Body of pancreas (tissue), 4 donors: ENCODE results near the gene SKI. TPM values are rescaled to one million over a fixed set of nuclear protein-coding genes. Genes with fewer than 3 reads are reported as not detected.

Experiments used
- ATAC-seq: fragments of 150-250 bp; one replicate; pipeline ENCODE4 v1.9.1; 2016
- DNase-seq, 4 donors: peaks; one replicate each; pipeline ENCODE4 v3.0.0-alpha.2; 2019
- H3K27ac ChIP-seq, 4 donors: fragments of 200-600 bp; sonication (generic); 1 replicate in 3 of 4; 2 replicates in 1 of 4; pipeline versions ENCODE4 v1.5.1 to v1.6.1; 2016 to 2019; ENCODE audit warnings: mild to moderate bottlenecking in 1 of 4, mixed read lengths in 1 of 4, moderate library complexity in 1 of 4
- H3K27me3 ChIP-seq, 2 donors: fragments of 200-600 bp; sonication (generic); one replicate each; pipeline ENCODE4 v1.6.0; 2016; ENCODE audit warnings: mild to moderate bottlenecking in 1 of 2
- H3K36me3 ChIP-seq, 2 donors: fragments of 200-600 bp; sonication (generic); replicated peaks in 1 of 2; 2 replicates each; pipeline ENCODE4 v1.5.1; 2016; ENCODE audit warnings: low read depth in 2 of 2; ENCODE audit not compliant: insufficient read depth in 1 of 2
- H3K4me1 ChIP-seq: fragments of 200-600 bp; sonication (generic); one replicate; pipeline ENCODE4 v1.6.0; 2016
- H3K4me3 ChIP-seq, 2 donors: fragments of 200-600 bp; sonication (generic); 1 replicate in 1 of 2; 2 replicates in 1 of 2; pipeline ENCODE4 v1.5.1; 2016 to 2019
- H3K9me3 ChIP-seq, 3 donors: fragments of 200-600 bp; sonication (generic); 1 replicate in 2 of 3; 2 replicates in 1 of 3; pipeline ENCODE4 v1.5.1; 2016
- CTCF ChIP-seq, 7 experiments: fragments of 450-650 bp in 4 of 7; fragments of 200-600 bp in 3 of 7; sonication (generic) in 3 of 7; IDR thresholded peaks; one replicate each; pipeline ENCODE4 v1.5.1; 2016 to 2019; ENCODE audit warnings: antibody characterized with exemption in 7 of 7
- POLR2A ChIP-seq, 3 donors: fragments of 450-650 bp; IDR thresholded peaks; one replicate each; pipeline ENCODE4 v1.6.1; 2016; ENCODE audit warnings: antibody characterized with exemption in 3 of 3, mild to moderate bottlenecking in 2 of 3
- WGBS, 2 donors: methylation state at CpG; one replicate each; pipeline ENCODE4 v1.1.5; 2017; 5-methylcytosine and 5-hydroxymethylcytosine counted together
- intact Hi-C: fragments of 100-400 bp; cut with DNase I; formaldehyde crosslinking; loops from one replicate; pipeline ENCODE4 v1.15.1; 2023
- total RNA-seq, 2 donors: library from RNA; depleted of rRNA; stranded (reverse); fragments of >200 nt; gene quantifications; one replicate each; pipeline ENCODE4 v1.1.0, GENCODE V29; 2016

The SKI gene
- total RNA-seq, 2 donors from 2014 or later: 15.8 to 33.0 TPM

GRCh38 chr1:2354511-2355372, 126.6 kb downstream of the SKI start:
- Histone ChIP-seq H3K9me3 (no peaks in the 10 kb centered on the region), H3K27me3 (no peaks in the 10 kb centered on the region), H3K27ac (no peak overlapping the region), H3K4me3 (no peak overlapping the region), H3K4me1 (no peaks in the 10 kb centered on the region), H3K36me3 (no peaks in the 10 kb centered on the region)
- no peak for ATAC-seq
- TF ChIP-seq CTCF (IDR thresholded peaks at IDR 0.05) (no peak), POLR2A (IDR thresholded peaks at IDR 0.05) (no peak)
- no peak for DNase-seq
- 87 to 89% methylated on average over 15 to 36 of the region's 38 CpGs for WGBS, 2 donors
- intact Hi-C loops: no loop called here

DNA sequence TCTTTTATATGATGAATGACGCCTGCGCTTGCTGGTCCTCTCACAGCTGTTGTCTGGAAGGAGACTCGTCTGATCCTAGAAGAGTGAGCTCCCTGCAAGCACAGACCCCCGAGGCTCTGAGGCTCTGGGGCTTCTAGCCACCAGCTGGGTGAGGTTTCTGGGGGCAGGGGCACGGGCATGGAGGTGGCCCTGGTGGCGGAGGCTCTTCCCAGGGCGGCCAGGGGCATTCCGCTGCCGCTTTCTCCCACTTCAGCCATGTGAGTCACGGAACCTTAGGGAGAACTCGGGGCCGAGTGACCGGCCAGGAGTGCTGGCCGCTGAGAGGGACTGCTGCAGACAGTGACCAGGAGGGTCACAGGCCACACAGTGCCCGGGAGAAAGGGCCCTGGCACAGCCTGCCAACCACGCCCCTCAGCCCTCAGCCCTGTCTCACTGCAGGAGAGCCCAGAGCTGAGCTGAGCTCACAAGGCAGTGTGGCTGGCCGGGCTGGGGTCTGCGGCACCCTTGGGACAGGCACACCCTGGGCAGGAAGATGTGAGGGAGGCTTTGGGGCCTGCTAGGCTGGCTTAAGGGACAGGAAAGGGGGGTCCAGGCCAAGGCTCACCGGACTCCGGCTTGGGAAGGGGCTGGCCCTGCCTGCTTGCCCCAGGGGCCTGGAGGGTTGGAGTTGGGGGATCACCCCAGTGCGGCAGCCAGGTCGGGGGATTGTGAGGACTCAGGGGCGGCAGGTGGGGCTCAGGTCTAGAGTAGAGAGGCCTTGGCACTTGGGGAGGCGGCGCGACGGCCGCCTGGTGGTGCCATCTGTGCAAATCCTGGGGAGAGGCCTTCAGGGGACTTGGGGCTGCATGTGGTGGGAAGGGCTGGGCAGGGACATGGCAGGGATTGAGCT, 127.5 kb downstream of the SKI start:
- H3K27me3 ChIP-seq: no peaks in the 10 kb centered on the region
- intact Hi-C loops: no loop called here
- 77 to 83% methylated on average over 10 to 21 of the region's 28 CpGs for WGBS, 2 donors
- ATAC-seq: no peak
- H3K27ac ChIP-seq: no peak overlapping the region
- no peaks in the 10 kb centered on the region for H3K4me1 ChIP-seq
- H3K4me3 ChIP-seq: no peak overlapping the region
- H3K9me3 ChIP-seq: no peaks in the 10 kb centered on the region
- no peaks in the 10 kb centered on the region for H3K36me3 ChIP-seq
- no peak for DNase-seq
- TF ChIP-seq CTCF (IDR thresholded peaks at IDR 0.05) (no peak), POLR2A (IDR thresholded peaks at IDR 0.05) (no peak)

DNA sequence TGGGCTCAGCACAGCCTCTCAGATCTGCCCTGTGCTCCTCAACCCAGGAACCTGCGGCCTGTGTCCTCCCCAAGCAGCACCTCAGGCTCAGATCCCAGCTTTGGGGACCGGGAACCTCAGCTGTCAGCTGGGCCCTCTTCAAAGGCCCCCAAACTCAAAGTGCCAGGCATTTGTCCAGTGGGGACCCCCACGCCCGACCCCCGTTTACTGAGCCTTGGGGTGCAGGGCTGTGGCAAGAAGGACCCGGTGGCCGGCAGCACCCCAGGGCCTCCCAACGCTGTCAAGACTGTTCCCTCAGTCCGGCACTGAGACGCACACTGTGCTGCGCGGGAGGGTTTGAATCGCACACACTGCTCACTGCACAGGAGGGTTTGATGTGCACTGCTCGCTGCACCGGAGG, 128.3 kb downstream of the SKI start:
- intact Hi-C loops: no loop called here
- TF ChIP-seq POLR2A (IDR thresholded peaks at IDR 0.05): no peak
- no peak for TF ChIP-seq CTCF (IDR thresholded peaks at IDR 0.05)
- 72 to 73% methylated on average over 8 to 15 of the region's 15 CpGs for WGBS, 2 donors

DNA sequence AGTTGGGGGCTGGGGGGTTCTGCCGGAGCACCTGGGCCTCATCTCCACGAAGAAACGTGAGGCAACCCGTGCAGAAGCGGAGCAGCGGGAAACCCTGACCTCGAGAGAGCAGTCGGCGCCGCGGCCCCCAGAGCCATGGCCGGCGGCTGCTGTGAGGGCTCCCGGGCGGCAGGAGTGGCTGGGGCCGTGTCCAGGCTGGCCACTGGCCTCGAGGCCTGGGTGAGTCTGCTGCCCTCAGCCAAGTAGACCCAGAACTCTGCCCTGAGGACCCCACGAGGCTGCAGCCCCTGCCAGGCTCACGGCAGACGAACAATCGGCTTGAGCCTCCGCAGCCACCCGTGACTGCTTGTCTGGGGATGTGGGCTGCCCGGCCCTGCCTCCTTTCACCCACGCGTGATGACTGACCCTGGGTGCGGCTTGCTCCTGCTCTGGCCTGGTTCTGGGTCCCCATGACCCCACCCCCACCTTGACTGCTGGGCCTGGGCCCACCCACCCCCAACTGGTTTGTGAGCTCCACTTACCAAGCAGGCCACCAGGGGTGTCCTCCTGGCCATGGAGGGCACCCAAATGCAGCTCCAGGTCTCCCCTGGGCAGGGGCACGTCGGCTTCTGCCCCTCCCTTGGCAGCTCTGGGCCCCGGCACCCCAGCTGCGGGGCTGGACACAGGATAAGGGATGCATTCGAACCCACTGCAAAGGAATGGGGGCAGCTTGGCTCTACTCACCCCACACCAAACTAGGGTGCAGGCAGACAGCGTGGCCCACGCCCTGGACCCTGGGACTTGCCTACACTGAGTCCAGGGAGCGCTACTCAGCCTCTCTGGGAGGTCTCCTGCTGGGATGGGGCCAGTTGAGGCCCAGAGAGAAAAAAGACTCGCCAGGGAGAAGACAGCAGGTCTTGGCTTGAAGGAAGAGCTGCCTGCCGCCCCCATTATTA, 129.1 kb downstream of the SKI start:
- Histone ChIP-seq H3K36me3 (no peaks in the 10 kb centered on the region), H3K4me1 (no peaks in the 10 kb centered on the region), H3K27ac (no peak overlapping the region), H3K4me3 (no peak overlapping the region), H3K27me3 (no peaks in the 10 kb centered on the region), H3K9me3 (no peaks in the 10 kb centered on the region)
- intact Hi-C loops: no loop called here
- TF ChIP-seq CTCF (IDR thresholded peaks at IDR 0.05) (no peak), POLR2A (IDR thresholded peaks at IDR 0.05) (no peak)
- ATAC-seq (no peak), DNase-seq (no peak)
- WGBS, 2 donors: 85 to 86% methylated on average over 18 to 35 of the region's 37 CpGs

More for the DNA sequence above, 128.3 kb downstream of the SKI start:
- no peak for DNase-seq
- no peak overlapping the region for H3K27ac ChIP-seq
- H3K27me3 ChIP-seq: no peaks in the 10 kb centered on the region
- H3K36me3 ChIP-seq: no peaks in the 10 kb centered on the region
- no peaks in the 10 kb centered on the region for H3K9me3 ChIP-seq
- ATAC-seq: no peak
- no peak overlapping the region for H3K4me3 ChIP-seq
- H3K4me1 ChIP-seq: no peaks in the 10 kb centered on the region
